SK-N-MC (cell line): Measurements from ENCODE around the gene TAF6.

ENCODE experiments used
- EZH2 ChIP-seq: fragments of 200-600 bp; sonication (generic); IDR thresholded peaks from one replicate; pipeline ENCODE4 v1.6.1; 2017; ENCODE audit warnings: antibody characterized with exemption
- POLR2AphosphoS5 ChIP-seq: IDR thresholded peaks from 2 replicates; pipeline ENCODE4 v1.6.1; 2012; ENCODE audit warnings: mild to moderate bottlenecking, low read depth, low read length, borderline replicate concordance

- TF ChIP-seq EZH2 (no peak), POLR2AphosphoS5 (no peak)
Observed at GRCh38 chr7:100059251-100059739, 59.9 kb downstream of the TAF6 start.
